Stimulated activated CD4-positive, alpha-beta T cell treated with anti-CD3 and anti-CD28 coated beads, Interleukin-12 subunit alpha, Interleukin-12 subunit beta, amount 100 ng/mL, for 4 hours (primary cell): ENCODE results near the gene RCSD1.

Experiments used
- DNase-seq: peaks from one replicate; pipeline ENCODE4 v3.0.0-alpha.2; 2020

RCSD1 gene

GRCh38 chr1:167669209-167670124 is 39.4 kb downstream of the RCSD1 start:
- DNase-seq, result no peak

- DNase-seq, result no peak
Measured at GRCh38 chr1:167670563-167670962, 40.5 kb downstream of the RCSD1 start.

DNA sequence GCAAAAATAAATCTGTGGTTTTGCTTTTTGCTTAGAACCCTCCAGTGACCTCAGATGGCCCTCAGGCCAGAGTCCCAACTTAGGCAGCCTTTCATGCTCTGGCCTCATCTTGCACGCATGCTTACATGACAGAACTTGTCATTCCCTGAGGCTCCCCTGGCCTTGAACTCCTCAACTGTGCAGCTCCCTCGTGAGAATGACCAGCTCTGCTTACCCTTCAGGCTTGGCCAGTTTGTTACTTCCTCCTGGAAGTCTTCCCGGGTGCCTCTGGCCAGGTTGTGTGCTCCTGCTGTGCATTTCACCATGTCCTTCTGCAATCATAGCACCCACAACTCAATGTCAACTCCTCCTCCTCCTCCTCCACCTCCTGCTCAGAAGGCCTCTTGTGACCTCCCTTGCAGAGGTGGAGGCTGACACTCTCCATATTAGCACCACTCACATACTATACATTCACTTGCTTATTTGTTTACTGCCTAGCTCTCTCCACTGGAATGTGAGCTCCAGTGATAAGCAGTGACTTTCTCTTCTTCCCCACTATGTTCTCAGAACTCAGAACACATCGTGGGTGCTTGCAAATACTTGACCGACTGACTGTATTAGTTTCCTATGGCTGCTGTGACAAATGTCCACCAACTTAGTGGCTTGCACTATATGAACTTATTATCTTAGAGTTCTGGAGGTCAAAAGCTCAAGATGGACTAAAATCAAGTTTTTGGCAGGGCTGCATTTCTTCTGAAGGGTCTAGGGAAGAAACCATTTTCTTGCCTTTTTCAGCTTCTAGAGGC is 41.9 kb downstream of the RCSD1 start:
- DNase-seq, result no peak

DNA sequence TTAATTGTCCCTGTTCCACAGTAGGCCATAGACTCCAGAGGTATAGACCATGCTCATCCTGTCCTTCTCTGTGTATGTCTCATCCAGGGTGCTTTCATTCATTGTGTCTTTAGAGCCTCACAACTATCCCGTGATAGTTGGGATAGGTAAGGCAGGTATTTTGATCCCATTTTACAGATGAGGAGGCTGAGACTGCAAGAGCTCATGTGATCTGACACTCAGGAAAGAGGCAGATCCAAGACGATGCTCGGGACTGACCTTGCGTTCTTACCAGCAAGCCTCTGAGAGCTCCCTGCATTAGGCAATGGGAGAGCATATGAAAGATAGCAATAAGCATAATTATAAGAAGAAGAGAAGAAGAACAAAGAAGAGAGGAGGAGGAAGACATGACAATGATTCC is 42.8 kb downstream of the RCSD1 start:
- no peak for DNase-seq

GRCh38 chr1:167673265-167673664 is 43.2 kb downstream of the RCSD1 start:
- no peak for DNase-seq

- DNase-seq, result no peak
Measured at GRCh38 chr1:167674156-167674555, 44.1 kb downstream of the RCSD1 start.

- DNase-seq, result no peak
Measured at GRCh38 chr1:167675440-167675839, 45.4 kb downstream of the RCSD1 start.

DNA sequence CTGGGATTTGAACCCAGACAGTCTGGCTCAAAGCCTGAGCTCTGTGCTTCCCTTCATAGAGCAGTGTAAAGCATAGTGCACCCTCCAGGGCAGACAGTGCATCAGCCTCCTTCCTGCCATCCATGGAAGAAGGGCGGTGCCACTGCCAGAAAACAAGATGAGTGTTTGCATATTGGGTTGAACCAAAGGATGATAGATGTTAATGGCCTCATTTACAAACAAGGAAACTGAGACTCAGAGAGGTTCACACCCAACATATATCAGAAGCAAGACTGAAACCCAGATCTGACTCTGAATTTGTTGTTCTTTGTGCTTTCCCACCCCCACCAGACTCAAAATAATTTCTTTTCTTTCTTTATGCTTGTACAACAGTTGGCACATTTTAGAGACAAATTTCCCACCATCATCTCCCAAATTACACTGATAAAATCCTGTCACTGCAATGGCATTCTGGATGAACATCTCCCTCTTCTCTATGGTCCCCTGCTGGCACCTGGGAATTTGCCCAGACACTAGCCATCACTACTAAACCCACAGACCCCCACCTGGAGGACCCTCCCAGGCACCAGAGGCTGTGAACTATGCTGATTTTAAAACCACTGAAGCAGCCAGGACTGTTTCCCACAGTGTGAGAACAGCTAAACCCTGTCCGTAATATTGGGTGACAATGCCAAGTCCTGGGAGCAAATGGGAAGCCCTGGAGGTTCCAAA is 46.3 kb downstream of the RCSD1 start:
- DNase-seq, result no peak

DNA sequence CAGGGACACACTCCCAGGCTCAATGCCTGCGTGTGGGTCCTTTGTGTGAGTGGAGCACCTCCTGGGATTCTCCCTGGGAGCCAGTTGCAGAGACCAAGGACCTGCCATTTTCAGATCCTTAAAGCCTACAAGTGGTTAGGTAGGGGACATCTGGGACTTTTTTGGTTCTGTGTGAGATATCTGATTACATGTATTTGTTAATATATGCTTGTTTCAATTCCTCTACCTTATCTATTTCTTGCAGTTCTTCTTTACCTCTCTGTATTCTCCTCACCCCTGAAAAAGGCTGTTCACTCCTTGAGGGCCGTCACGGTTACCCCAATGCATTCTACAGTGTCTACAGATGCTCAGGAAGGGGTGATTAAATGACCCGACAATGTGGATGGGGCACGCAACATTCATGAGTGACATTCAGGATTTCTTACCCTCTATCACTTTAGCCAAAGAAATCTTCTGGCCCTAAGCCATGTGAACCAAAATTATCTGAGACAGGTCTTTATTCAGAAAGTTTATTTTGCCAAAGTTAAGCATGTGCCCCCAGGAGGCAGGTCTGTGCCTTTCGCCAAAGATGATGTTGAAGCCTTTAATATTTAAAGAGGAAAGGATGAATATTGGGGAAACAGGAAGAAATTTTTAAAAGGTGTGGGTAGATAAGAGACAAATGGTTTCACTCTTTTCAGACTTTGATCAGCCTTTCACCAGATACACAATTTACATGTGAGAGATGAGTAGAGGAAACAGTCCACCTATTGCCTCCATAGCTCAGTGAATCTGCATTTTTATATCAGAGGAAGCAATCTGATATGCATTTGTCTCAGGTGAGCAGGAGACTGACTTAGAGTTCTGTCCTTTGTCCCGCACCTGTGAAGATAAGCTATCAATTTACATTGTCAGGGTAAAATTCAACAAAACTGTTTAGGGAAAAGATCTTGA is 47.1 kb downstream of the RCSD1 start:
- DNase-seq, result no peak

- no peak for DNase-seq
Measured at GRCh38 chr1:167678422-167678821, 48.4 kb downstream of the RCSD1 start.

GRCh38 chr1:167678838-167679237 is 48.8 kb downstream of the RCSD1 start:
- no peak for DNase-seq

DNA sequence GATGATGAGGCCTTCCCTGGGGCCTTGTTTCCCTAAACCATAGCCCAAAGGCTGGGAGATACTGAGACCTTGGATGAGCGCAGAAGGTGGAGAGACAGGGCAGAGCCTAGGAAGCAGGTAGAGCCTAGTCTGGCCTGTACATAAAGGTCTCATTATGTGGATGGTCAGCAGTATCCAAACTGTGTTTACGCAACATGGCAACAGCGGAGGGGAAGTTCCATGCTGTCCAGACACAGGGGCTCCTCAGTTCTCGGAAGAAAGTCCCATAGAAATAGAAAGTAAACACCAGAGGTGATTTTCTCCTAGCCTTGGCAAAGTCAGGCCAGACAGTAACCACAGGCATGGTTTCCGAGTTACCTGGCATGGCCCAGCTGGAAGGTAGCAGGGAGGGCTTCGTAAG is 49.7 kb downstream of the RCSD1 start:
- DNase-seq, result no peak

DNA sequence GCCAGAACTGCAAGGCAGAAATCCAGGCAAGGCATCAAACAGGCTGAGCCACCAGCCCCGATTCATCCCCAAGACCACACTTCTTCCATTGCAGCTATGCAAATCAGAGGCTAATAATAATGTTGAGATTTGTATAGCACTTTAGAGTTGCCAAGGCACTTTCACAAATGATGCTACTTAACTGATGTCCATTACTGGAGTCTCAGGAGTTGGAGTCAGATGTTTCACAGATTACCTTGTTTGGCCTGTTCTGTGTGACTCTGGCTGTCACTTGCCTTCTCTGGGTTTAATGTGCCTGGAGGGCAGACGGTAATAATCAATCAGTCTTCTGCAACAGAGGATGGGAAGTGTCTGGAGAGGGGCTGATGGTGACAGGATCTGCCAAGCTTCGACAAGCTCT is 51.0 kb downstream of the RCSD1 start:
- no peak for DNase-seq

DNA sequence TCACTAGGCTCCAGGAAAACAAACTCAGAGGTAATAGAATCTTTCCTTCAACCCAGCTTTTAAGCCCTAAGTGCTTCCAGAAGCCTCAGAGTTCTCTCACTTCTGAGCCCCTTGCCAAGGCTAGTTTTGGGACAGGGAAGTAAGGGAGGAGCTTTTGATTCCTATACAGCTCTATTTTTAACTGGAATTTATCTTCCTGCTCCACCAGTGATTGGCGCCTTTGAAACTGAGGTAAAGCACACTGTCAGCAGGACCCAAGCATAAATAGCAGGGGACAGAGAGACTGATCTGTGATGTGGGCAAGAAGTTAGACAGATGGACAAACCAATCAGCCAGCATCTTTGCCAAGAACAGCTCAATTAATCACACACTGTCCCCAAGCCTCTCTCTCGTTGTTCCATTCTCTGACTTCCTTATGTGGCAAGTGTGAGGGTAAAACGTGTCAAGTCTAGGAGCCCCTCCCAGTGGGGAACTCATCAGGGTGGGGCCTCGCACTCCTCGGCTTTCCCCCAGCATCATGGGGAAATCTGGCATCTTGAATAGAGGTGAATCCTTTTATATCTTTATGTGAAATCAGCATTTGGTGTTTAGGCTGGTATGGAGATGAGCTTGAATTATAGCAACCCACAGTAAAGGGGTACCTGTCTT is 51.5 kb downstream of the RCSD1 start:
- DNase-seq, result no peak

- DNase-seq, result no peak
Measured at GRCh38 chr1:167683226-167683625, 53.2 kb downstream of the RCSD1 start.

DNA sequence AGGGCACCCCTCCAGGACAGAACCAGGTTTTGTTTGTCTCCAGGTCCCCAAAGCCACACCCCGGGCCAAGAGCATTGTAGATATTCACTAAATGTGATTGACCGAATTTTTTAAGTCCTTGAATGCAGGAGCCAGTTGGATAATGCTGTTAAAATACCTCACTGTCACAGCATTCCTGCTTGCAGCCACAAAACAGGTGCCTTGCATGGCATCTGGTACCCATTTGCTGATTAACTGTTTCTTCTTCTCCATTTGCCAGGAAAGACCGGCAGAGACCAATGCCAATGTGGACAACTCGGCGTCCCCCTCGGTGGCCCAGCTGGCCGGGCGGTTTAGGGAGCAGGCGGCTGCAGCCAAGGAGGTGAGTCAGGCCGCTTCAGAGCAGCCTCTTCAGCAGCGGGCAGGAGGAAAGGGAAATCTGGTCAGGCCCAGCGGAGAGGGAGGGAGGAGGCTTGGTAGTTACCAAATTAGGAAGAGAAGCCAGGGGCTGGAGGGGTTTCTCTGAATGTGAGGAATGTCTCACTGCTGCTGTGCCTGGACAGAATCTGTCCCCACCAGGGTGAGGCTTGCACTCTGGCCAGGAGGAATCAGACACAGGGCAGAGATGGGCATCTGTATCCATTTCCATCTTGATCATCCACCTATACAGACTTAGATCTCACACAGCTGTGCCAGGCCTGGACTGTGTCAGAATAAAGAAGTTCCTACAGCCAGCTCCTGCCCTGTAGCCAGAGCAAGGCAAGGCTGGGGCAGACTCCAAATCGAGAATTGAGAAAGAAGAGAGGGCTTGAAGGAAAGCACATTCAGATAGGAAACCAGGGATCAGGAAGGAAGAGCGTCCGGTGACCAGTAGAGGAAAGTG is 53.8 kb downstream of the RCSD1 start:
- DNase-seq, result no peak

GRCh38 chr1:167685844-167686243 is 55.8 kb downstream of the RCSD1 start:
- no peak for DNase-seq

DNA sequence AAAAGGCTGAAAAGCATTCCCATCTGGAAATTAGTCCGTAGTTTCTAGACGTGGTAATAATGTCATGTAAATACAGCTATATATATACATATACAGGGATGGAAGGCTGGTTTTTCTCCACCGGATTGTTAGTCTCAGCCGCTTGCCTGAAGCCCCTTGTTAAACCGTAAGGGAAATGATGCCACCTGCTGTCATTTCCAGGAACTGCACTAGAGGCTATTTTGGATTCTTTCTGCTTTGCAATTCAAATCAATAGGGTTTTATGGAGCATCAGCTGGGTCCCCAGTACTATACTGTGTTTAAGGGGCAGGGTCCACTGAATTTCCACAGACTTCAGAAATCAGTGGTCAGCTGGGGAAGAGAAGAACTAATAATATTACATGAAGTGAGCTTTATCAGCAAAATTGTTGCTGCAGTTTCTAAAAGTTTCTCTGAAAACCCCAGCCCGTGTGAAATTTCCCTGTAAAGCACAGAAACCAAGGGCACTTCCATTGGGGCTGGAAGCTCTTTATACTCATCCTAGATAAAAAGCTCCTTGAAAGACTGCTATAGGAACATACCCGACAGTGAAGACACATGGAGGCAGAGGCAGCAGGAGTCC is 58.0 kb downstream of the RCSD1 start:
- DNase-seq, result peak; percentile 79

DNA sequence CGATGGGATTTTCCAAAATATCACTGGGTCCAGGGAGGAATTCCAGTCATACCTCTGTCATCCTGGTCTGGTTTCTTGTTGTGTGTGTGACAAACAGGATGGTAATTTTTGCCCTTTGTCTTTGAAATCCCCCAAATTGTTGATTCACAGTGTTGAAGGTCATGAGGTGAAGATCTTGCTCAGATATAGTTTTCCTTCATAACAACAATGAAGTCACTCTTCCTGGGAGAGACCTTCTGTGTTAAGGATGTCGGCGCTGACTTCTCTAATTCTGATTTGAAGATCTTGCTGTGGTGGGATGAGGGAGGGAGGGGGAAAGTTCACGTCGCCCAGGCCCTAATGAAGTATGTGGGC is 59.5 kb downstream of the RCSD1 start:
- no peak for DNase-seq

DNA sequence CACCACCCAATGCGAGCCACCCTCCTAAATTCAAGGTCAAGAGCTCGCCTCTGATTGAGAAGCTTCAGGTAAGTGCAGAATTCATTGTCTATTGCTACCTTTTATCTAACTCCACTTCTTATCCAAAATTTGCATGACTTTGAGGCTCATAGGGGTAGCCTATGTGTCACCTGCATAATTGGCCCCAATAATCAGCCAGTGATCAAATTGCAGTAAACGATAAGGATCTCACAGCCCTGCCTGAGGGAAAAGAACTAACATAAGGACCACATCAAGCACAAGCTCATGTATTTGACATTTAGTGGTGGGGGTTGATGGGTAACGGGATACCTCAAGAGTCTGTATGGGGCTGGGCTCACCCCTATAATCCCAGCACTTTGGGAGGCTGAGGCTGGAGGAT is 60.0 kb downstream of the RCSD1 start:
- DNase-seq, result no peak
